HEK293 (cell line): ENCODE measurements around the gene KIF23.
A peak's percentile ranks its signal among the peaks of the same experiment; 100 is the strongest.

ENCODE experiments used
- CTCF ChIA-PET: fragments of 350-600 bp; formaldehyde crosslinking; extraction: SDS; loops from one replicate; lab custom pipeline; 2021; ENCODE audit warnings: antibody characterized with exemption; lab: Yijun Ruan, JAX
- POLR2A ChIA-PET: fragments of 300-600 bp; formaldehyde crosslinking; extraction: SDS; loops from one replicate; lab custom pipeline; 2020; ENCODE audit warnings: antibody characterized with exemption, inconsistent platforms; lab: Yijun Ruan, JAX
- H3K27ac ChIP-seq: fragments of 200-500 bp; sonication (Bioruptor generic); 2 replicates; pipeline ENCODE4 v1.5.1; 2014; ENCODE audit warnings: low read depth, low read length, control low read depth, inconsistent platforms; ENCODE audit errors: extremely low read depth
- H3K36me3 ChIP-seq, 2 experiments: fragments of 200-500 bp in 1 of 2; sonication (Bioruptor generic) in 1 of 2; 1 replicate in 1 of 2; 2 replicates in 1 of 2; pipeline ENCODE4 v1.5.1; 2014 to 2017; ENCODE audit warnings: inconsistent platforms in 2 of 2, low read length in 2 of 2; ENCODE audit not compliant: control insufficient read depth in 2 of 2, insufficient read depth in 1 of 2
- H3K4me1 ChIP-seq: fragments of 200-500 bp; sonication (Bioruptor generic); 2 replicates; pipeline ENCODE4 v1.5.1; 2014; ENCODE audit warnings: mild to moderate bottlenecking, low read length, inconsistent platforms; ENCODE audit not compliant: control insufficient read depth, insufficient read depth
- H3K4me3 ChIP-seq: 2 replicates; pipeline ENCODE4 v1.5.1; 2011; ENCODE audit warnings: low read depth, mild to moderate bottlenecking, control low read depth, low read length, moderate library complexity
- H3K9me3 ChIP-seq: fragments of 200-500 bp; sonication (Bioruptor generic); 2 replicates; pipeline ENCODE4 v1.5.1; 2014; ENCODE audit warnings: low read depth, low read length, inconsistent platforms; ENCODE audit not compliant: control insufficient read depth, insufficient read depth
- KLF9 ChIP-seq: fragments of 450-650 bp; formaldehyde crosslinking; IDR thresholded peaks from 2 replicates; pipeline ENCODE4 v1.5.1; 2016; ENCODE audit warnings: missing biosample characterization, missing genetic modification characterization, low read depth
- SETDB1 ChIP-seq: IDR thresholded peaks from one replicate; pipeline ENCODE4 v1.6.1; 2017; ENCODE audit warnings: mild to moderate bottlenecking, low read length, moderate library complexity, mixed read lengths; ENCODE audit not compliant: insufficient read length
- SP7 ChIP-seq: fragments of 450-650 bp; formaldehyde crosslinking; IDR thresholded peaks from 2 replicates; pipeline ENCODE4 v1.5.1; 2016; ENCODE audit warnings: missing biosample characterization, missing genetic modification characterization
- TRIM28 ChIP-seq: IDR thresholded peaks from 2 replicates; pipeline ENCODE4 v1.6.1; 2011; ENCODE audit warnings: low read length, control low read depth, borderline replicate concordance
- ZIC2 ChIP-seq: fragments of 450-650 bp; formaldehyde crosslinking; IDR thresholded peaks from 2 replicates; pipeline ENCODE4 v1.5.1; 2016; ENCODE audit warnings: missing biosample characterization, missing genetic modification characterization
- ZNF133 ChIP-seq: fragments of 450-650 bp; formaldehyde crosslinking; IDR thresholded peaks from 2 replicates; pipeline ENCODE4 v1.5.1; 2016; ENCODE audit warnings: missing biosample characterization, missing genetic modification characterization
- ZNF146 ChIP-seq: fragments of 450-650 bp; formaldehyde crosslinking; IDR thresholded peaks from 2 replicates; pipeline ENCODE4 v1.5.1; 2016; ENCODE audit warnings: missing biosample characterization, missing genetic modification characterization
- ZNF184 ChIP-seq: fragments of 450-650 bp; IDR thresholded peaks from 2 replicates; pipeline ENCODE4 v1.5.1; 2018; ENCODE audit warnings: missing biosample characterization, mild to moderate bottlenecking, missing genetic modification characterization
- ZNF239 ChIP-seq: fragments of 450-650 bp; formaldehyde crosslinking; IDR thresholded peaks from 2 replicates; pipeline ENCODE4 v1.5.1; 2016; ENCODE audit warnings: missing biosample characterization, missing genetic modification characterization
- ZNF280C ChIP-seq: fragments of 450-650 bp; formaldehyde crosslinking; IDR thresholded peaks from 2 replicates; pipeline ENCODE4 v1.5.1; 2016; ENCODE audit warnings: missing biosample characterization, missing genetic modification characterization
- ZNF324 ChIP-seq: fragments of 450-650 bp; formaldehyde crosslinking; IDR thresholded peaks from 2 replicates; pipeline ENCODE4 v1.5.1; 2016; ENCODE audit warnings: missing biosample characterization, missing genetic modification characterization
- ZNF394 ChIP-seq: fragments of 450-650 bp; formaldehyde crosslinking; IDR thresholded peaks from 2 replicates; pipeline ENCODE4 v1.5.1; 2016; ENCODE audit warnings: missing biosample characterization, missing genetic modification characterization, mild to moderate bottlenecking, moderate library complexity, borderline replicate concordance
- ZNF558 ChIP-seq: fragments of 450-650 bp; formaldehyde crosslinking; IDR thresholded peaks from 2 replicates; pipeline ENCODE4 v1.5.1; 2016; ENCODE audit warnings: missing biosample characterization, missing genetic modification characterization
- ZNF580 ChIP-seq: fragments of 450-650 bp; formaldehyde crosslinking; IDR thresholded peaks from 2 replicates; pipeline ENCODE4 v1.5.1; 2016; ENCODE audit warnings: missing biosample characterization, missing genetic modification characterization
- ZNF692 ChIP-seq: fragments of 450-650 bp; formaldehyde crosslinking; IDR thresholded peaks from 2 replicates; pipeline ENCODE4 v1.5.1; 2016; ENCODE audit warnings: missing biosample characterization, missing genetic modification characterization
- ZNF701 ChIP-seq: fragments of 450-650 bp; formaldehyde crosslinking; IDR thresholded peaks from 2 replicates; pipeline ENCODE4 v1.5.1; 2016; ENCODE audit warnings: missing biosample characterization, missing genetic modification characterization
- ZXDB ChIP-seq: fragments of 450-650 bp; formaldehyde crosslinking; IDR thresholded peaks from 2 replicates; pipeline ENCODE4 v1.5.1; 2016; ENCODE audit warnings: missing biosample characterization, missing genetic modification characterization
- TF ChIP-seq, protein P1 (sequence below): fragments of 450-650 bp; formaldehyde crosslinking; IDR thresholded peaks from 2 replicates; pipeline ENCODE4 v1.5.1; 2016; ENCODE audit warnings: missing biosample characterization, missing genetic modification characterization
- TF ChIP-seq, protein P2 (sequence below): fragments of 450-650 bp; formaldehyde crosslinking; IDR thresholded peaks from 2 replicates; pipeline ENCODE4 v1.5.1; 2017; ENCODE audit warnings: missing biosample characterization, missing genetic modification characterization
- TF ChIP-seq, protein P3 (sequence below): fragments of 450-650 bp; formaldehyde crosslinking; IDR thresholded peaks from 2 replicates; pipeline ENCODE4 v1.5.1; 2016; ENCODE audit warnings: missing biosample characterization, missing genetic modification characterization

KIF23 gene

GRCh38 chr15:69479971-69480370 is 65.8 kb downstream of the KIF23 start:
- H3K4me1 ChIP-seq, result no peaks in the 10 kb centered on the region
- H3K36me3 ChIP-seq, result no peaks in the 10 kb centered on the region
- no peaks in the 10 kb centered on the region for H3K9me3 ChIP-seq
- no peak overlapping the region for H3K4me3 ChIP-seq
- POLR2A ChIA-PET, result no interaction called here
- no peak overlapping the region for H3K27ac ChIP-seq
- TF ChIP-seq ZNF280C (tag by site-specific recombination) (no peak), ZNF184 (tag by site-specific recombination) (peak; percentile 100), ZNF133 (tag by site-specific recombination) (no peak), ZIC2 (no peak), ZNF580 (peak; percentile 72; the same call in 1 of the 2 replicates), SETDB1 (peak; percentile 20), TRIM28 (peak; percentile 84; the same call in 1 of the 2 replicates)
- TF ChIP-seq, protein P1, sequence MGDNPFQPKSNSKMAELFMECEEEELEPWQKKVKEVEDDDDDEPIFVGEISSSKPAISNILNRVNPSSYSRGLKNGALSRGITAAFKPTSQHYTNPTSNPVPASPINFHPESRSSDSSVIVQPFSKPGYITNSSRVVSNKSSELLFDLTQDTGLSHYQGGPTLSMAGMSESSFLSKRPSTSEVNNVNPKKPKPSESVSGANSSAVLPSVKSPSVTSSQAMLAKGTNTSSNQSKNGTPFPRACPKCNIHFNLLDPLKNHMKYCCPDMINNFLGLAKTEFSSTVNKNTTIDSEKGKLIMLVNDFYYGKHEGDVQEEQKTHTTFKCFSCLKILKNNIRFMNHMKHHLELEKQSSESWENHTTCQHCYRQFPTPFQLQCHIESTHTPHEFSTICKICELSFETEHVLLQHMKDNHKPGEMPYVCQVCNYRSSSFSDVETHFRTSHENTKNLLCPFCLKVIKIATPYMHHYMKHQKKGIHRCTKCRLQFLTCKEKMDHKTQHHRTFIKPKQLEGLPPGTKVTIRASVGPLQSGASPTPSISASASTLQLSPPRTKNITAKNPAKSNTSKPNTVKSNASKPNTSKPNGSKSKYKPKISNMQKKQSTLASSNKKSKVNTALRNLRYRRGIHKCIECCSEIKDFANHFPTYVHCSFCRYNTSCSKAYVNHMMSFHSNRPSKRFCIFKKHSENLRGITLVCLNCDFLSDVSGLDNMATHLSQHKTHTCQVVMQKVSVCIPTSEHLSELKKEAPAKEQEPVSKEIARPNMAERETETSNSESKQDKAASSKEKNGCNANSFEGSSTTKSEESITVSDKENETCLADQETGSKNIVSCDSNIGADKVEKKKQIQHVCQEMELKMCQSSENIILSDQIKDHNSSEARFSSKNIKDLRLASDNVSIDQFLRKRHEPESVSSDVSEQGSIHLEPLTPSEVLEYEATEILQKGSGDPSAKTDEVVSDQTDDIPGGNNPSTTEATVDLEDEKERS (tag by site-specific recombination), result no peak
- TF ChIP-seq, all 188 proteins: peak for 4
- CTCF ChIA-PET, result interaction anchor here (0.6 to 5.5 kb wide), 4 partner anchors 13 to 271 kb away, joined by 4 to 65 read pairs (median 4); no protein-coding TSS in a partner anchor

GRCh38 chr15:69480932-69481331 is 66.8 kb downstream of the KIF23 start:
- TF ChIP-seq SP7 (no peak), ZNF558 (tag by site-specific recombination) (no peak), ZXDB (tag by site-specific recombination) (no peak), KLF9 (tag by site-specific recombination) (no peak), ZNF239 (tag by site-specific recombination) (no peak), ZNF324 (tag by site-specific recombination) (no peak), ZNF692 (tag by site-specific recombination) (no peak), ZNF580 (no peak), ZNF394 (tag by site-specific recombination) (no peak), ZNF701 (tag by site-specific recombination) (no peak), ZNF146 (tag by site-specific recombination) (no peak)
- TF ChIP-seq, protein P2, sequence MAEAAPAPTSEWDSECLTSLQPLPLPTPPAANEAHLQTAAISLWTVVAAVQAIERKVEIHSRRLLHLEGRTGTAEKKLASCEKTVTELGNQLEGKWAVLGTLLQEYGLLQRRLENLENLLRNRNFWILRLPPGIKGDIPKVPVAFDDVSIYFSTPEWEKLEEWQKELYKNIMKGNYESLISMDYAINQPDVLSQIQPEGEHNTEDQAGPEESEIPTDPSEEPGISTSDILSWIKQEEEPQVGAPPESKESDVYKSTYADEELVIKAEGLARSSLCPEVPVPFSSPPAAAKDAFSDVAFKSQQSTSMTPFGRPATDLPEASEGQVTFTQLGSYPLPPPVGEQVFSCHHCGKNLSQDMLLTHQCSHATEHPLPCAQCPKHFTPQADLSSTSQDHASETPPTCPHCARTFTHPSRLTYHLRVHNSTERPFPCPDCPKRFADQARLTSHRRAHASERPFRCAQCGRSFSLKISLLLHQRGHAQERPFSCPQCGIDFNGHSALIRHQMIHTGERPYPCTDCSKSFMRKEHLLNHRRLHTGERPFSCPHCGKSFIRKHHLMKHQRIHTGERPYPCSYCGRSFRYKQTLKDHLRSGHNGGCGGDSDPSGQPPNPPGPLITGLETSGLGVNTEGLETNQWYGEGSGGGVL (tag by site-specific recombination), result no peak
- TF ChIP-seq, protein P3, sequence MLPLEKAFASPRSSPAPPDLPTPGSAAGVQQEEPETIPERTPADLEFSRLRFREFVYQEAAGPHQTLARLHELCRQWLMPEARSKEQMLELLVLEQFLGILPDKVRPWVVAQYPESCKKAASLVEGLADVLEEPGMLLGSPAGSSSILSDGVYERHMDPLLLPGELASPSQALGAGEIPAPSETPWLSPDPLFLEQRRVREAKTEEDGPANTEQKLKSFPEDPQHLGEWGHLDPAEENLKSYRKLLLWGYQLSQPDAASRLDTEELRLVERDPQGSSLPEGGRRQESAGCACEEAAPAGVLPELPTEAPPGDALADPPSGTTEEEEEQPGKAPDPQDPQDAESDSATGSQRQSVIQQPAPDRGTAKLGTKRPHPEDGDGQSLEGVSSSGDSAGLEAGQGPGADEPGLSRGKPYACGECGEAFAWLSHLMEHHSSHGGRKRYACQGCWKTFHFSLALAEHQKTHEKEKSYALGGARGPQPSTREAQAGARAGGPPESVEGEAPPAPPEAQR (tag by site-specific recombination), result no peak
- POLR2A ChIA-PET, result no interaction called here

More at GRCh38 chr15:69480932-69481331, 66.8 kb downstream of the KIF23 start:
- CTCF ChIA-PET, result interaction anchor here (0.7 to 1.0 kb wide), 2 partner anchors 47 to 94 kb away, joined by 3 to 4 read pairs; no protein-coding TSS in a partner anchor
- Histone ChIP-seq H3K36me3 (no peaks in the 10 kb centered on the region), H3K4me3 (no peak overlapping the region), H3K9me3 (no peaks in the 10 kb centered on the region), H3K27ac (no peak overlapping the region), H3K4me1 (no peaks in the 10 kb centered on the region)
